GM18951 (cell line): Measurements from ENCODE around the gene DLG5.

Experiments
- POLR2A ChIP-seq: IDR thresholded peaks from 4 replicates; pipeline ENCODE4 v1.6.1; 2011; ENCODE audit warnings: mild to moderate bottlenecking; ENCODE audit not compliant: insufficient read length, insufficient read depth; ENCODE audit errors: extremely low read depth
- in situ Hi-C: fragments of 300-500 bp; cut with MboI; formaldehyde crosslinking; loops from one replicate; pipeline ENCODE4 v1.12.0; 2022; ENCODE audit warnings: low sequenced_read_pairs, mixed read lengths, inconsistent platforms; ENCODE audit not compliant: unreplicated experiment

The DLG5 gene

DNA sequence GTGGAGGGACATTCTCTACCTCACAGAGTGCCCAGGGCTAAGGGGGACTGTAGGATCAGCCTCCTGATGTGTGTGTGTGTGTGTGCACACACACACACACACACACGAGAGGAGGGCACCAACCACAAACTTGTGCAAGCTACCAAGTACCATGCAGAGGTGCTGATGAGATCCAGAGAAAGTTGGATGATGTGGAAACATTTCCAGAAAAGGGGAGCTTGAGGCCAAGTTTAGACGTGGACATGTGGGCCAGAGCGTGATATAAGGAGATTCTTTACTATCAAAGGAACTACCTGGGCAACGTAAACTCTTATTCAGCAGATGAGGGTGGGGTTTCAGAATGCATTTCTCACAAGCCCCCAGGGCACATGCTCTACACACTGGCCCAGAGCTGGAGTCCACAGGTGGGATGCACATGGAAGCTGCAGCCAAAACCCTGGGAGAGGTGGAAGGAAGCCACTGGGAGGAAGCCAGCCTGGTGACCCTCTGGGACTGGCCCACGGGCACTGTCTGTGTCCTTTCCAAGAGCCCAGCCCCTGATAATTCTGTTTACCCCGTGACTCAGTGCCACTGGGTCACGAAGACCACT is 53.5 kb downstream of the DLG5 start:
- in situ Hi-C loops = no loop called here

GRCh38 chr10:77872151-77872946 is 54.2 kb downstream of the DLG5 start:
- in situ Hi-C loops = no loop called here
- no peak for TF ChIP-seq POLR2A

More for the DNA sequence above, 53.5 kb downstream of the DLG5 start:
- no peak for TF ChIP-seq POLR2A

DNA sequence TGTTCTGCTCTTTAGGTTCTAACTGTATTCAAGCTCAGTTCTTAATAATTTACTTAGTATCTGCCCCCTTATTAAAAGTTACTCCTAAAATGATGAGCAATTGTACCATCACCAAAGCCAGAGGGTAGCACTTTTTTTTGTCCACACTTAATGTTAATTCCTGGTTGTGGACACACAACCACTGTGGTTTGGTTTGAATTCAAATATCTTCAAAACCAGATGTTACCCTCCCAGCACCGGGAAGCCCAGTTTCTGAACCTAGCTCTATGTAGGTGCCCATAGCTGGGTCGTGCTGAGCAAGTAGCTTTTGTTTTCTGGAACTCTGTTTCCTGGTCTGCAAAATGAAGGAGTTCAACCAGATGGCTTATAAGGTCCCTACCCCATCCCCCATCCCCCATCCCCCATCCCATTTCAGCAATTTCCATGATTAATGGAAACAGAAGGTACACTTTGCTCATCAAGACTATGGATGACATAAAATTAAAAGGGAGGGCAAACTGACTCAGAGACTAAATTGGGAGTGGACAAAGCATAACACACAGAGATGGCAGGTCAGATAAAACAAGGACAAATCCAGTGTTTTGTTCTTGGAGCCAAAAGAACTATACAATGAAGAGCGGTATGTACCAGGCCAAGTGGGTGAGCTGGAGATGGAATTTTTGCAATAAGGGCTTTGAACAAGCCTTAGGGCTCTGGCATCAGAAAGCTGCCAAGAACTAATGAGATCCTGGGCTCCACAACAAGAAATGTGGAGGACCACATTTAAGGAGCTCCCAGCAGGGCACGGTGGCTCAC is 56.7 kb downstream of the DLG5 start:
- no peak for TF ChIP-seq POLR2A
- in situ Hi-C loops = no loop called here

DNA sequence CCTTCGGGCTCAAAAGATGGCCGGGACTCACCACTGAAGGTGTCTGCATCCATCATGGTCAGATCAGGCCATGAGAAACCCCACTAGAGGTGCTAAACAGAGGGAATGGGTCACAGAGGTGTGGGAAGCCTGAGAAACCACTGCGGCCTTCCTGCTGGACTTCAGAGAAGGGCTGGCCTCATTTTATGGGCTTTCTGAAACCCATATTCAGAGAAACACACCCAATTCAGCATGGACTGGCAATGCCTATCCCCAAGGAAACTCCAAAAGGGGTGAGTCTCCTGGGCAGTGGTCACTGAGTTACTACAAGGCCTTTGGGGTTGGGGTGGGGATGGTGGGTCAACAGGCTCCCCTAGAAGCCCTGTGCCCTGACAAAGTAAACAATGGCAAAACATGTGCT is 58.0 kb downstream of the DLG5 start:
- in situ Hi-C loops = no loop called here
- TF ChIP-seq POLR2A = no peak

DNA sequence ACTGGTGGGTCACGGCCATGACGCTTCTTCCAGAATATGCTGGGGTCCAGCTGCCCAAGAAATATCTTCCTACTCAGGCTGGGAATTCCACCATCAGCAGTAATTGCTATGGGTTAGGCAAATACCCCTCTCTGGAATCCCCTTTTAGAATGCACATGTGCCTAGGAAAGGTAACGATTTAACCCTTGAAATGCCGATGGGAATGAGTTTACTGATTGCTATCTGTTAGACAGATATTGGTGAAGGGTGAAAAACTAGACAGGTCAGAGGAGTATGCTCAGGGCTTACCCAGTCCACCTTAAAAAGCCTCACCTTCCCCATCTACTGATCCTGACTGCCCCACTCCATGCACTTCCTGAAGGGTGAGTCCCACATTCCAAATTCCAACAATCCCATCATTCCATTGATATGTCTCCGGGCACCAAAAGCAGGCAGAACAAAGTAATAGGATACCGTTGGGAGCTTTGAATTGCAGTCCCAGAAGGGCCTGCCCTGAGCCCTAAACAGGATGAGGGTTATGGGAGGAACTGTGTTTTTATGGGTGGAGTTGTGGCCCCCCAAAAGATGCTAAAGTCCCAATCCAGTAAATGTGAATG is 59.3 kb downstream of the DLG5 start:
- in situ Hi-C loops = no loop called here
- no peak for TF ChIP-seq POLR2A

- in situ Hi-C loops = no loop called here
- no peak for TF ChIP-seq POLR2A
Observed at GRCh38 chr10:77866598-77866997, 60.0 kb downstream of the DLG5 start.

DNA sequence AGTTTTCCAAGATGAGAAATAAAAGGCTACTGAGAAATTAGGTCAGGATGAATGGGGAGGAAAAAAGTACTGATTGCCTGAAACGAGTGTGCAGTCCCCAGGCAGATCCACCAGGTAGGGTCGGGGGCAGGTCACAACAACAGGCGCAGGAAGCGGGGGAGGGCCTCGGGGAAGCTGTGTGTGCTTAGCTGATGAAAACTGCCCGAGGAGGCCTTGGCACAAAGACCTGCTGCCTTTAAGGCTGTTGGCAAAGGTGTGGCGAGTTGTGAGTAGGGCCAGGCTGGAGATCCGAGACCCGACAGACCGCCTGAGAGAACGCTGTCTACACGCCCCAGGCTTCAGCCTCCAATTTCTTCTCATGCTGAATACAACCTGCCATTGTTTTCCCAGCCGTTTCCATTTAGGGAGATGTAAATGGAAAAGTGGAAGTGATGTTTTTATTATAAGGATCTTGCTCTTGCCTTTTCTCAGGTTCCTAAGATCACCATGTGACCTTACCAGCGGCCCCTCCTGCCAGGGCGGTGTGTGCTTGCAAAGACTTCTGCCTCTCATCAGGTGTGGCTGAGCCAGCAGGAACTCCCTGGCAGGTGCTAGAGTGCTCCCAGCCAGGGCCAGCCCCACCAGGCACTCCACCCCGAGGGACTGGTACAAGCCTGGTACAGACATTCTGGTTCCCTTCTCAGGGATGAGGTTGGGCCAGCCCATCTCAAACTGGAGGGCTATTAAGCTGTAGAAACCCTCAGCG is 60.8 kb downstream of the DLG5 start:
- TF ChIP-seq POLR2A = no peak
- in situ Hi-C loops = no loop called here

- in situ Hi-C loops = no loop called here
- no peak for TF ChIP-seq POLR2A
Observed at GRCh38 chr10:77864151-77864851, 62.3 kb downstream of the DLG5 start.

DNA sequence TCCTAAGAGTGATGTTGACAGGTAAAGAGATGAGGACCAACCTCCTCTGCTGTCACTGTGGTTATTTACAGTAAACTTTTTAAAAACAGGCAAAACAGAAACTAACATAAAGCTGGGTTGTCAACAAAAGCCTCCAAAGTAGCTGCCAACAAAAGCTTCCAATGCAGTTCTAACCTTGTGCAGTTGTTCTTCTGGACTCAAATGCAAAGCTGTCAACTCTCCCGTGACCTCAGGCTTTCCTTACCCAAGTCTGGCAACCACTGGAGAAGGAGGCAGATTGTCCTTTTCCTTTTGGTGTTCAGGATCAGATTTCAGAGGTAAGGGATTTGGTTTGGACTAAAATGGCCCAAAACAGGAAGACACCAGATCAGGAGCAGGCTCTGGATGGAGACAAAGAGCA is 63.1 kb downstream of the DLG5 start:
- TF ChIP-seq POLR2A = no peak
- in situ Hi-C loops = no loop called here

DNA sequence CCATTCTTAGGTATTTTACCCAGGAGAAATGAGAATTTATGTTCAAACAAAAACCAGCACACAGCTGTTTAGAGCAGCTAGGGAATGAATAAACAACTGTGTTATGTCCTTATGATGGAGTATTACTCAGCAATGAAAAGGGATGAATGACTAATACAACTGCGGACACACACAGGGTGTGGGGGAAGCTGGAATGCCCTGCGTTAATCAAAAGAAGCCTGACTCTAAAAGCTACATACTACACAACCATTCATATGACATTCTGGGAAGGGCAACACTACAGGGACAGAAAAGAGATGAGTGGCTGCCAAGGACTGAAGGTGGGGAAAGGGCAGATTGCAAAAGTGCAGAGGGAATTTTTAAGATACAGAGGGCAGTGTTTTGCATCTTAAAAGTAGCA is 64.0 kb downstream of the DLG5 start:
- in situ Hi-C loops = no loop called here
- no peak for TF ChIP-seq POLR2A

- in situ Hi-C loops = no loop called here
- TF ChIP-seq POLR2A = no peak
Observed at GRCh38 chr10:77861366-77861765, 65.2 kb downstream of the DLG5 start.

DNA sequence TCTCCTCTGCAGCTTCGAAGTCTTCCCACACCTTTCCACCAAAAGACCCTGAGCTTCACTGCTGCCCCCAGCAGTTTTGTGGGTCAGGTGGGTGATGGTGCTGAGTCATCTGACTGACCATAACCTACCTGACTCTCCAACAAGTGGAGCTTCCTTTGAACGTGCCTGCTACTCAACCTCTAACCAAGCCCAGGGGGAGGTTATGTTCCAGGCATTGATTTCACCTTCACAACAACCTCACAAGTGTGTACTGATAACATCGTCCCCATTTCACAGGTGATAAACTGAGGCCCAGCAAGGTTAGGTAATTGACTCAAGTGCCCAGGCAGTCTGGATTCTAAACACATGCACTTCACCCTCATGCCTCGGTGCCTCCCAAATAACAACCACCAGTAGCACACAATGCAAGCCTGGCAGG is 66.7 kb downstream of the DLG5 start:
- in situ Hi-C loops = no loop called here
- TF ChIP-seq POLR2A = no peak
